ENCODE measurements around the gene CDH13.

The CDH13 gene

GRCh38 chr16:83393196-83393981 lies 766.6 kb downstream of the CDH13 start:
- no peak for DNase-seq

GRCh38 chr16:83397601-83398291 lies 771.0 kb downstream of the CDH13 start:
- no peak for DNase-seq

- DNase-seq, result no peak
These were observed 773.5 kb downstream of the CDH13 start for GRCh38 chr16:83400234-83400633.

GRCh38 chr16:83402160-83402814 lies 775.5 kb downstream of the CDH13 start:
- DNase-seq, result no peak

- no peak for DNase-seq
These were observed 776.2 kb downstream of the CDH13 start for GRCh38 chr16:83402967-83403366.

- no peak for DNase-seq
These were observed 777.0 kb downstream of the CDH13 start for GRCh38 chr16:83403761-83404160.

GRCh38 chr16:83404261-83404660 lies 777.5 kb downstream of the CDH13 start:
- DNase-seq, result no peak

GRCh38 chr16:83407928-83408327 lies 781.2 kb downstream of the CDH13 start:
- no peak for DNase-seq

- DNase-seq, result no peak
These were observed 782.6 kb downstream of the CDH13 start for GRCh38 chr16:83409347-83409746.

- no peak for DNase-seq
These were observed 791.8 kb downstream of the CDH13 start for GRCh38 chr16:83418565-83418964.

GRCh38 chr16:83420206-83420760 lies 793.5 kb downstream of the CDH13 start:
- DNase-seq, result no peak

GRCh38 chr16:83433201-83433600 lies 806.4 kb downstream of the CDH13 start:
- DNase-seq, result no peak

- no peak for DNase-seq
These were observed 810.3 kb downstream of the CDH13 start for GRCh38 chr16:83437036-83437435.

- no peak for DNase-seq
These were observed 811.6 kb downstream of the CDH13 start for GRCh38 chr16:83438326-83438725.

- no peak for DNase-seq
These were observed 812.6 kb downstream of the CDH13 start for GRCh38 chr16:83439412-83439811.

- no peak for DNase-seq
These were observed 814.7 kb downstream of the CDH13 start for GRCh38 chr16:83441517-83441916.

- DNase-seq, result no peak
These were observed 817.2 kb downstream of the CDH13 start for GRCh38 chr16:83443972-83444371.

- DNase-seq, result no peak
These were observed 820.8 kb downstream of the CDH13 start for GRCh38 chr16:83447560-83447959.

- DNase-seq, result no peak
These were observed 823.1 kb downstream of the CDH13 start for GRCh38 chr16:83449861-83450260.

- no peak for DNase-seq
These were observed 827.2 kb downstream of the CDH13 start for GRCh38 chr16:83453977-83454376.

- DNase-seq, result no peak
These were observed 828.9 kb downstream of the CDH13 start for GRCh38 chr16:83455716-83456115.

- DNase-seq, result no peak
These were observed 830.2 kb downstream of the CDH13 start for GRCh38 chr16:83456934-83457333.

GRCh38 chr16:83458612-83459011 lies 831.8 kb downstream of the CDH13 start:
- no peak for DNase-seq

GRCh38 chr16:83464991-83465390 lies 838.2 kb downstream of the CDH13 start:
- no peak for DNase-seq

Measured in NCI-H226 (cell line).